Prostate gland (tissue), 2 donors: ENCODE measurements around the gene RBM41. TPM values are rescaled to one million over a fixed set of nuclear protein-coding genes. Genes with fewer than 3 reads are reported as not detected.

Source experiments
- DNase-seq: peaks from one replicate; pipeline ENCODE4 v3.0.0-alpha.2; 2019; ENCODE audit warnings: low spot score
- H3K27ac ChIP-seq, 2 donors: fragments of 200-600 bp; sonication (generic); 2 replicates each; pipeline ENCODE4 v1.5.1; 2017 to 2019
- H3K27me3 ChIP-seq: fragments of 200-600 bp; sonication (generic); replicated peaks from 2 replicates; pipeline ENCODE4 v1.5.1; 2019; ENCODE audit not compliant: insufficient read depth
- H3K36me3 ChIP-seq, 2 donors: fragments of 200-600 bp; sonication (generic); 1 replicate in 1 of 2; 2 replicates in 1 of 2; pipeline versions ENCODE4 v1.5.1 to v1.8.1; 2017 to 2019
- H3K4me1 ChIP-seq: fragments of 200-600 bp; sonication (generic); replicated peaks from 2 replicates; pipeline ENCODE4 v1.5.1; 2019
- H3K4me3 ChIP-seq, 2 donors: fragments of 200-600 bp; sonication (generic); 2 replicates each; pipeline ENCODE4 v1.5.1; 2017 to 2019
- H3K9me3 ChIP-seq: fragments of 200-600 bp; sonication (generic); 2 replicates; pipeline ENCODE4 v1.5.1; 2017
- POLR2A ChIP-seq: fragments of 450-650 bp; IDR thresholded peaks from one replicate; pipeline ENCODE4 v1.6.1; 2016; ENCODE audit warnings: antibody characterized with exemption, mild to moderate bottlenecking
- POLR2AphosphoS5 ChIP-seq: sonication (generic); formaldehyde crosslinking; IDR thresholded peaks from one replicate; pipeline ENCODE4 v1.6.1; 2017; ENCODE audit warnings: antibody characterized with exemption
- WGBS: methylation state at CpG from one replicate; pipeline ENCODE4 v1.1.5; 2018; 5-methylcytosine and 5-hydroxymethylcytosine counted together
- intact Hi-C: fragments of 100-400 bp; cut with DNase I; formaldehyde crosslinking; loops from one replicate; pipeline ENCODE4 v1.14.2; 2022
- total RNA-seq, 2 donors: library from RNA; depleted of rRNA; stranded (reverse); fragments of >200 nt; gene quantifications; one replicate each; pipeline ENCODE4 v1.1.0, GENCODE V29; 2016
- TF ChIP-seq, protein P1 (sequence below), 4 experiments: fragments of 200-600 bp in 2 of 4; fragments of 450-650 bp in 2 of 4; sonication (generic) in 2 of 4; IDR thresholded peaks; 1 replicate in 3 of 4; 2 replicates in 1 of 4; pipeline ENCODE4 v1.5.1; 2016 to 2019; ENCODE audit warnings: antibody characterized with exemption in 4 of 4, mild to moderate bottlenecking in 2 of 4, moderate library complexity in 2 of 4

The RBM41 gene
- total RNA-seq, 2 donors from 2014 or later = 11.4 to 18.8 TPM

DNA sequence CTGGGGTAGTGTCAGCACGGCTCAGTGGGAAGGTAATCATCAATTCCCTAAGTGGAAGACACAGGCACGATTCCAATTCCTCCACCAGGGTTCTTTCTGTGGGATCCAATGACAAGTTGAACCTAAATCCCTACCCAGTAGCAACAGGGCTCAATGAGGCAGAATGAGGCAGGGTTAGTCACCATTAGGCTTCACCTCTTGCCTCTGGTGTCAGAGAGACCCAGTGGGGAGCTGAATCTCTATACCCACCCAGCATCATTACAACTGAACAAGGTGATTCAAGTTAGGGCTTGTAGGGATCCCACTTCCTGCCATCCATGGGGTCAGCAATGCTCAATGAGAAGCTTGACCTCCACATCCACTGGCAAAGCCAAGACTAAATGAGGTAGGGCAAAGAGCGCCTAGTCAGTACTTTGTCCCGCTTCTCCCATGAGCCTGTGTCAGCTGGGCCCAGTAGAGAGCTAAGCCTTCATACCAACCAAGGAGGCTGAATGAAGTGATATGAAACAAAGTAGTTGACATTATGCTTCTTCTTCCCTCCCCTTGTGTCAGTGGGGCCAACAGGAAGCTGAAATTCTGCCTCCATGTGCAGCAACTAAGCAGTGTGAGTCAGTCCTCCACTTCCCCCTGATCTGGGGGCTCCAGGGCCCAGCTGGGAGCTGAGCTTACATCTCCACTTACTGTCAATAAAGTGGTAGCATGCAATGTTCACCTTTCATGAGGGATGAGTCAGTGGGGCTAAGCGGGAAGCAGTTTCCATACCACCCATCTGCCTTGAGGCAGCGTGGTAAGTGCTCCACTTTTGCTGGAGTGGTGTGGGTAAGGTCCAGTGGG is 36.4 kb upstream of the RBM41 start:
- no peak for TF ChIP-seq POLR2AphosphoS5
- TF ChIP-seq POLR2A = no peak
- TF ChIP-seq, protein P1, sequence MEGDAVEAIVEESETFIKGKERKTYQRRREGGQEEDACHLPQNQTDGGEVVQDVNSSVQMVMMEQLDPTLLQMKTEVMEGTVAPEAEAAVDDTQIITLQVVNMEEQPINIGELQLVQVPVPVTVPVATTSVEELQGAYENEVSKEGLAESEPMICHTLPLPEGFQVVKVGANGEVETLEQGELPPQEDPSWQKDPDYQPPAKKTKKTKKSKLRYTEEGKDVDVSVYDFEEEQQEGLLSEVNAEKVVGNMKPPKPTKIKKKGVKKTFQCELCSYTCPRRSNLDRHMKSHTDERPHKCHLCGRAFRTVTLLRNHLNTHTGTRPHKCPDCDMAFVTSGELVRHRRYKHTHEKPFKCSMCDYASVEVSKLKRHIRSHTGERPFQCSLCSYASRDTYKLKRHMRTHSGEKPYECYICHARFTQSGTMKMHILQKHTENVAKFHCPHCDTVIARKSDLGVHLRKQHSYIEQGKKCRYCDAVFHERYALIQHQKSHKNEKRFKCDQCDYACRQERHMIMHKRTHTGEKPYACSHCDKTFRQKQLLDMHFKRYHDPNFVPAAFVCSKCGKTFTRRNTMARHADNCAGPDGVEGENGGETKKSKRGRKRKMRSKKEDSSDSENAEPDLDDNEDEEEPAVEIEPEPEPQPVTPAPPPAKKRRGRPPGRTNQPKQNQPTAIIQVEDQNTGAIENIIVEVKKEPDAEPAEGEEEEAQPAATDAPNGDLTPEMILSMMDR (IDR thresholded peaks at IDR 0.05) = no peak
- Histone ChIP-seq H3K4me3 (no peak overlapping the region), H3K36me3 (no peaks in the 10 kb centered on the region), H3K27me3 (no peaks in the 10 kb centered on the region), H3K4me1 (no peaks in the 10 kb centered on the region), H3K27ac (no peak overlapping the region), H3K9me3 (no peaks in the 10 kb centered on the region)
- WGBS = 79% methylated on average over 2 of the region's 6 CpGs
- DNase-seq = no peak
- intact Hi-C loops = no loop called here

DNA sequence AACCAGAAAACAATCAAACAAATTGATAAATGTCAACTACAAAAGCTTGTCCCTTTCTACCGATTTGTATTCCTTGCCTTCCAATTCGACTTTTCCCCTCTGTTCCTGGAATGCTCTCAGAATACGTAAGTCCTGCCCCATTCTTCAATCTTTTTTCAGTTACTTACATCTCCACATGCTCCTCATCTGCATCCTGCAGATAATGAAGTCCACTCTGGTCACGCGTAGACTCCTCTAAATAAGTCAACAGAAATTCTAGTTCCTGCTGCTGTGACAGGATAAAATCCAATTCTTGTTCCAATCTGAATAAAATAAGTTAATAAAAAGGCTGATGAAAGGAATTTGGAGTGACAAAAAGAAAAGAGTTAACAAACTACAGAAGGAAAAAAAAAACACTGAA is 34.4 kb upstream of the RBM41 start:
- intact Hi-C loops = no loop called here
- DNase-seq = no peak

DNA sequence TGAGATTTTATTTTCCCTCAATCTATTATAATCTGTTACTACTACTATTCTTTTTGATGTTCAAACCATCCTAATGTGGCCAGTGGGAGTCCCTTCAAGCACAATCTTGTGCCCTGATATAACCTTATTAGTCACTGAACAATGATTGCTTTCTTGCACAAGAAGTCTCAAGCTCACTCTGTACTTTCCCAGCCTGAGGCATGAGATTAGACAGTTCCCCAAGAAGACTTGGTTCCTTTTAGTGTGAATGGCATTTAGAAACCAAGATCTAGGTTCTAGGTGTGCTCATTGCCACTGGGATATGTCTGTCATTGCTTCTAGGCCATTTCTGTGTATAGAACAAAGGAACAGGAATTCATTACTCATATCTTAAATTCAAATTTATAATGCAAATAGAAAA is 28.0 kb upstream of the RBM41 start:
- DNase-seq = no peak
- Histone ChIP-seq H3K4me3 (no peak overlapping the region), H3K27ac (no peak overlapping the region), H3K36me3 (no peaks in the 10 kb centered on the region), H3K4me1 (no peaks in the 10 kb centered on the region), H3K27me3 (no peaks in the 10 kb centered on the region), H3K9me3 (no peaks in the 10 kb centered on the region)
- TF ChIP-seq, protein P1 (IDR thresholded peaks at IDR 0.05) = no peak
- no peak for TF ChIP-seq POLR2AphosphoS5
- TF ChIP-seq POLR2A = no peak
- intact Hi-C loops = no loop called here

More for the DNA sequence above, 34.4 kb upstream of the RBM41 start:
- 92% methylated on average over 5 of the region's 5 CpGs for WGBS
- Histone ChIP-seq H3K27ac (no peak overlapping the region), H3K4me1 (no peaks in the 10 kb centered on the region), H3K27me3 (no peaks in the 10 kb centered on the region), H3K9me3 (no peaks in the 10 kb centered on the region), H3K36me3 (no peaks in the 10 kb centered on the region), H3K4me3 (no peak overlapping the region)
- TF ChIP-seq, protein P1 (IDR thresholded peaks at IDR 0.05) = no peak
- TF ChIP-seq POLR2AphosphoS5 = no peak
- no peak for TF ChIP-seq POLR2A

DNA sequence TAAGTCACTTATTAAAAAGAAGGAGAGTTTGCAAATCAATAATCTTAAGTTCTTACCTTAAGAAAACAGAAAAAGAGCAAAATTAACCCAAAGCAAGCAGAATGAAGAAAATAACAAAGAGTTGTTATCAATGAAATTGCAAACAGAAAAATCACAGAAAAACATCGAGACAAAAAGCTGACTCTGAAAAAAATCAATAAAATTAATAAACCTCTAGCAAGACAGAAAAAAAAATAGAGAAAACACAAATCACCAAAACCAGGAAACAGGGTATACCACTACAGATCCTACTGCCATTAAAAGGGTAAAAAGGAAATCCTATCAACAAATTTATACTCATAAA is 17.3 kb upstream of the RBM41 start:
- DNase-seq = no peak

More for the DNA sequence above, 17.3 kb upstream of the RBM41 start:
- no peak for TF ChIP-seq POLR2AphosphoS5
- TF ChIP-seq, protein P1 (IDR thresholded peaks at IDR 0.05) = no peak
- TF ChIP-seq POLR2A = no peak
- Histone ChIP-seq H3K27me3 (no peaks in the 10 kb centered on the region), H3K9me3 (no peaks in the 10 kb centered on the region), H3K4me3 (no peak overlapping the region), H3K27ac (no peak overlapping the region), H3K36me3 (no peaks in the 10 kb centered on the region), H3K4me1 (no peaks in the 10 kb centered on the region)
- 100% methylated on average over 1 of the region's 1 CpG for WGBS
- intact Hi-C loops = no loop called here
